OCI-LY1 (cell line): ENCODE data around the gene ORAI3.
A peak's percentile ranks its signal among the peaks of the same experiment; 100 is the strongest.

Source experiments
- CTCF ChIP-seq: fragments of 200-600 bp; sonication (generic), shearing (Covaris generic); IDR thresholded peaks from 2 replicates; pipeline ENCODE4 v1.5.1; 2017; ENCODE audit warnings: mild to moderate bottlenecking, antibody characterized with exemption, low read length, moderate library complexity, mixed read lengths
- EZH2 ChIP-seq: fragments of 200-600 bp; sonication (generic), shearing (Covaris generic); IDR thresholded peaks from 2 replicates; pipeline ENCODE4 v1.8.0; 2017; ENCODE audit warnings: borderline replicate concordance, mixed run types, mild to moderate bottlenecking, antibody characterized with exemption, low read length, moderate library complexity, mixed read lengths

GRCh38 chr16:30953511-30954124, 4.8 kb downstream of the ORAI3 start:
- TF ChIP-seq CTCF (peak; percentile 84), EZH2 (no peak)
